Stimulated activated CD4-positive, alpha-beta T cell treated with anti-CD3 and anti-CD28 coated beads, Interleukin-12 subunit alpha, Interleukin-12 subunit beta, amount 100 ng/mL, for 48 hours (primary cell): Measurements from ENCODE around the gene GSDMA.

ENCODE experiments used
- DNase-seq, 3 donors: peaks; one replicate each; pipeline ENCODE4 v3.0.0-alpha.2; 2020; ENCODE audit warnings: low read depth in 2 of 3, low spot score in 1 of 3

Gene GSDMA, protein sequence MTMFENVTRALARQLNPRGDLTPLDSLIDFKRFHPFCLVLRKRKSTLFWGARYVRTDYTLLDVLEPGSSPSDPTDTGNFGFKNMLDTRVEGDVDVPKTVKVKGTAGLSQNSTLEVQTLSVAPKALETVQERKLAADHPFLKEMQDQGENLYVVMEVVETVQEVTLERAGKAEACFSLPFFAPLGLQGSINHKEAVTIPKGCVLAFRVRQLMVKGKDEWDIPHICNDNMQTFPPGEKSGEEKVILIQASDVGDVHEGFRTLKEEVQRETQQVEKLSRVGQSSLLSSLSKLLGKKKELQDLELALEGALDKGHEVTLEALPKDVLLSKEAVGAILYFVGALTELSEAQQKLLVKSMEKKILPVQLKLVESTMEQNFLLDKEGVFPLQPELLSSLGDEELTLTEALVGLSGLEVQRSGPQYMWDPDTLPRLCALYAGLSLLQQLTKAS

DNA sequence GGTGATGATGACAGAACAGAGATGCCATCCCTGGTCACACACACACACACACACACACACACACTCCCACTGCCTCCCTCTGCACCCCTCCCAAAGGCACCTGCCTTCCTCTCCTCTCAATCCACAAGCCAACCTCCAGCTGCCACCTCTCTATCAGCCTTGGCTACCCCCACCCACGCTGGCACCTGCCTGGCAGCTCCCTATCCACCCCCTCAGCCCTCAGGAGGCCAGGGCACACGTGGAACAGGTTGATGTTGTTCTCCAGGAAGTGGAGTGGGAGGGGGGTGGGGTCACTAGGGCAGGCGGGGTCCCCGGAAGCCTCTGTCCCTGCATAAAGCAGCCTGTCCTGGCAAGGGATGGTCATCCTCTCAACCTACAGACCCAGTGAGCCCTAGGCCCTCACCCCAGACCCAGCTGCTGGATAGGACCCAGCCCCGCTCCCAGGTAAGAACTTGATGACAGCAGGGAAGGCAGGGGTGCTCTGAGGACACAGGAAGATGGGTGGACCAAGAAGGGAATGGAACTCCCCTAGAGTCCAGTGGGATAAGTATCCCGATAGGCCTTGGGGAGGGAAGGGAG, at the start of gene GSDMA:
Gene GSDMA, plus strand, starts transcription at position 363 of the 579 bp plus-strand sequence. CDS start 2,684 bp downstream, outside the sequence.
- no peak for DNase-seq

DNA sequence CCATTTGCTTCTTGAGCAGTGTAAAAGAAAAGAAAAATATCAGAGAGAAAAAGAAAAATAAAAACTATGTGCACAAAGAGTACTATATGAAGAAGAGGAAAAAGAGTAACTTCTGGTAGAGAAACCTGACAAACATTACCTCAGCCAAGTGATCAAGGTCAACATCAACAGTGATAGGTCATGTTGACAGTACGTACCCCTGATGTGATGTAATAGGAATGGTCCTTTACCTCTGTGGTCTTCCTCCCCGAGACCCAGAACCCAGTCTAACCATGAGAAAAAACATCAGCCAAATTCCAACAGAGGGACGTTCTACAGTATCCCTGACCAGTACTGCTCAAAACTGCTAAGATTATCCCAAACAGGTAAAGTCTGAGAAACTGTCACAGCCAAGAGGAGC, 48.8 kb upstream of the GSDMA start:
- no peak for DNase-seq

DNA sequence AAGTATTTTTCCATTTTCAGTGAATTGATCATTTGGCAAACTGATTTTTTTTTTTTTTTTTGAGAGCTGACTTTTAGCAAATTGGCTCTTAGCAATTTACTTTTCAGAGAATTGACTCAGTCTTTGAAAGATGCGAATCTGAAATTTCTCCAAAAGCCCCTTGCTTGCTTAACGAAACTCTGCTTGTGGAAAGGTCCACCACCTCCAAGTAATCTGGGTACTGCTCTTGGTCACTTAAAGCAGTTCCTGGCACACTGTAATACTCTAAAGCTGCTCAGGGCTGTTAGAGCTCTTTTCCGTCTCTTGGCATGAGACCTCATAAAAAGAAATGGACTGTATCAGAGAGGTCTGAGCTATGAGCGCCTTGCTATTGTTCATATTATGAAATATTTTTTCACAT, 47.2 kb upstream of the GSDMA start:
- DNase-seq: no peak

DNA sequence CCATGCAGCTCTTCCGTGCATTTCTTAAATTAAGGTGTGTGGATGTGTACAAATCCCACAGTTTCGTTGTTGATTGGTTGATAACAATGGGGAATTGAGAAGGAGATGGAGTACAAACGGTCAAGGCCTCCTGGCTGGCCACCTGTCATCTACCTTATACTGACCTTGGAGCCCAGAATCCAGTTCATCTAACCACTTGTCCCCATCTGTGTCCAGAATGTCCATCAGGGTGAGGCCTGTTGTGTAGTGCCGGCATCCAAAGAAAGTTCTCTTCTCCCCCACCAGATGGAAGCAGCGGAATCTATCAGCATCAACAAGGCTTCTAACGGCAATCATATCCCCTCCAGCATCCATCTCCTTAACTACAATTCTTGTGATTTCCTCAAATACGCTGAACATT, 45.9 kb upstream of the GSDMA start:
- DNase-seq: no peak

DNA sequence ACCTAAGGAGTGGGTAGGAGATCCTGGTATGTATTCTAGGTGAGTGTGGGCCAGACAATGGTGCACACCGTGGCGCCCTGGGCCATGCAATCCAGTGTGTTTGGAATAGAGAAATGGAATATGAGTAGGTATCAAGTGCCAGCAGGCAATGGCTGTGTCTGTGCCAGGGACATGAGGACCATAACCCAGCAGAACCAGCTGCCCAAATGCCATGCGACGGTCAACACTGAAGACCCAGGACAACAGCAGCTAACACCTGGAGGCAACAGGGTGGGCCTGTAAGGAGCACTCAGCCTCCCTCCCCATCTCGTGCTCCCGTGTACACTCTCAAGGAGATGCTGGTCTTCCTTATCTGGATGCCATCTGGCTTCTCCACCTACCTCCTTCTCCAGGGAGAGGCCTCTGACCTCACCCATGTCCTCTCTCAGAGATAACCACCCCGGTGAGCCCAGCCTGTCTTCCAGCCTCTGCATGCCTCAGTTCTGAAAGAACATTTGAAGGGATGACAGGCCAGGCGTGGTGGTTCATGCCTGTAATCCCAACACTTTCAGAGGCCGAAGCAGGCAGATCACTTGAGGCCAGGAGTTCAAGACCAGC, 43.6 kb upstream of the GSDMA start:
- DNase-seq: no peak

DNA sequence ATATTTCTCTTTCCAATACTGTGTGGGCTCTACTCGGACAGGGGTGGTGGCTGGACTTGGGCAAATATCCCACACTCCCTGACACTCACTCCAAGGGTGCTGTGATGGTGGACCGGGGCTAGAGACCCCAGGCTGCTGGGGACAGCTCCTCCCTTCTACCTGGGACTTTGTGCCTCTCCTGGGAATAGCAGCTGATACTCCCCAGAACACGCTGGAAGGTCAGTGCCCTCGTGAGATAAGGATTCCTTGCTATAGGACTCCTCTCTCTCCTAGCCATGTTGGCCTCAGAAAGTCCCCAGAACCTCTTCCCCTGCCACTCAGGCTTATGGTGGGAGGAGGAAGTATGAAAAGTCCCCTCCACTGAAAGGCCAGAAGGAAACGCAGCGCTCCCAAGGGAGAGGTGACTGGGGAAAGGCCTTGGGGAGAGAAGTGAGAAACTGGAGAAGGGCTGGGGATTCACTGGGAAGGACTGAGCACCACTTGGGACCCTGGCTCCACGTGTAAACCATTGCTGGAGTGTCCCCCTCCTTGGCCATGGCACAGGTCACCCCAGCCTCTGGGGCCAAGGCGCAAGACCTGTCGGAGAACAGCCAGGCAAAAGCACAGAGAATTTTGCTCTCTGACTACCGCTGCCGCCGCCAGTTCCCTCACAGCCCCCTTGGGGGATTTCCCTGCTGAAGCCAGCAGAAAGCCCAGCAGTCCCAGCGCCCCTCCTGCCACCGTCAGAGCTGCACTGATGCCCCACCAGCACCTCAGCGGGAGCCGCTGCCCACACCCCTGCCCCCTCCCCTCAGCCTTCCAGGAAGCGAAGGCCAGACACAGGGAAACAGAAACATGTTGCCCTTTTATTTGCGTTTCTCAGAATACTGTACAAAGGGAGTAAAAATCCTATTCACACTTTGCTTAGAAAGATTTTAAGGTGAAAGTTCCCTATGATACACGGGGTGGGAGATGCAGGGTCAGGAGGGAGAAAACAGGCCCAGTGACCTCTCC, 42.3 kb upstream of the GSDMA start:
- DNase-seq: peak in 2 of 3 donors; percentile 47 to 50

DNA sequence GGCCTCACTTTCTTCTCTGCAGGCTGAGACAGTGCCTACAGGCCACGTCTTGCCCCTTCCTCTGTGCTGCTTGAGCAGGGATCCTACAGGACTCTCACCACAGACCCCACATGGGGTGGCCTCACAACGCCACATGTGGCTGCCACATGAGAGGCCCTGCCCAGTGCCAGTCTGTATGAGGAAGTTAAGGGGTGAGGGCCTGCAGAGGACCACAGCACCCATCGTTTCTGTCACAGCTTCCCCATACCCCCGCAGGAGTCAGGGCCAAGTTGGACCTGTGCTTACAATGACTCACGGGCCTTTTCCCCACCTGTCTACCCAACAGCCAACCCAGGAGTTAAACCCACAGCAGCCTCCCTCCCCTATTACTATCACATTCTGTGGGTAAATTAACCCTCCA, 41.5 kb upstream of the GSDMA start:
- DNase-seq: no peak

DNA sequence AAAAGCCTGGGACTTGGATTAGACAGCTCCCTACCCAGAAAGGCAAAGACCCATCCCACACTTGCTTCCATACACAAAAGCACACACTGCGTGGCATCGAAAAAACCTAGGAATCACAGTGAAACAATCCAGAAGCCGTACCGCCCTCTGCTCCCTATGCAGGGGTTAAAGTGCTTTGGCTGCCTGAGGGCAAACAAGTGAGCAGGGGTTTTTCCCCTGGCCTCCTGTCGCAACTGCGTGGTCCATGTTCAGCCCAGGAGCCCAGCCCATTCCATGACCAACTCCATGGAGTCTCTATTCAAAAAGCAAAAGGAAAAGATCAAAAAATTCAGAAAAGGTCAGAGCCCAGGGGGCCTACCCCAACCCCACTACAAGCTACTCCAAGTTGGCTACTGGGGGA, 40.8 kb upstream of the GSDMA start:
- DNase-seq: no peak

DNA sequence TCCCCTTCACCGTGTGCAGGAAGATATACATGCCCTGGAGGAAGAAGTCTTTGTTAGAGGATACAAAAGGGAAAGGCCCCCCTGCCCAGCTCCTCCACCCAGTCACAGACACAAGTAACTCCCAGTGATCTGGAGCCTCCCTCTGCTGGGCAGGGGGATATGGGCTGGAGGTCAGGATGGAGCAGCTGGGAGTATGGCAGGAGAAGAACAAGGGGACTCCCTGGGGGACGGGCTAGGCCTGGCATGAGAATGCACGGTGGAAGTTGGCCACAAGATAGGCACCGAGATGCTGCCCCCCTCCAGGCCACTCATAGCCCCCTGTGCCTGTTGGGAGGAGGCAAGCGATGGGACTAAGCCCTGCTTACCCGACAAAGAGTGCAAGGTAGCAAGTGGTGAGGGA, 39.6 kb upstream of the GSDMA start:
- no peak for DNase-seq

DNA sequence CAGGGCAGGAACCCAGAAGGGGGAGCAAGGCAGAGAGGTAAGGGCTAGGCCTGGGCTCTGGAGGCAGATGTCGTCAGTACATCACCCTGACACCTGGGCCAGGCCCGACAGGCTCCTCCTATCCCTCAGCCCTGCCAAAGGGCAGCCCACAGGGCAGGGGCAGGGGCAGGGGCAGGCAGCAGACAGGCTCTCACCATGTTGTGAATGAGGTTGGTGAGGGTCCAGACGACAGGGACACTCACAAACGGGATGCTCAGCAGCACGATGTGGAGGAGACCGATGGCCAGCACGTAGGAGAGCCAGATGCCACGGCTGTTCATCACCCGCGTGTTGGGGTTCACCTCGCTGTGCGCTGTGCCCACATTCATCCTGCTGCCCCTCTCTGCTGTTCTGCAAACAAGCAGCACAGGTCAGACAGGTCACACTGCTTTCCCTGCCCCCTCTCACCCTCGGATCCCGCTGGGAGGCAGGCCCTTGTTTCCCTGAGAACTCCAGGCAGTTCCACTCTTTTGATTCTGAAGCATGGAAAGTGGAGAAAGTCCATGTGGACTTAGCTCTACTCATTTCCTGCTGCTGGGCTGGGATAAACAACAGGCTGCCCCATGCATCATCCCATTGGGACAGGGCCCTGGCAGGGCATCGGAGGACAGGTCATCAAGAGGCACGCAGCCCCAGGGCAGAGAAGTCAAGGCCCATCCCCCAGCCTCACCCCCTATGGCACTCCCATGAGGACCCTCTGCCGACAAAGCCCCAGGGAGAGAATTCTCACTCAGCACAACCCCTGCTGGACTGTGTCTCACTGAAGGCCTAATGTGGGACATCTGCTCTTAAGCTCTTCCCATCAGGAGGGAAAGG, 38.7 kb upstream of the GSDMA start:
- DNase-seq: no peak

DNA sequence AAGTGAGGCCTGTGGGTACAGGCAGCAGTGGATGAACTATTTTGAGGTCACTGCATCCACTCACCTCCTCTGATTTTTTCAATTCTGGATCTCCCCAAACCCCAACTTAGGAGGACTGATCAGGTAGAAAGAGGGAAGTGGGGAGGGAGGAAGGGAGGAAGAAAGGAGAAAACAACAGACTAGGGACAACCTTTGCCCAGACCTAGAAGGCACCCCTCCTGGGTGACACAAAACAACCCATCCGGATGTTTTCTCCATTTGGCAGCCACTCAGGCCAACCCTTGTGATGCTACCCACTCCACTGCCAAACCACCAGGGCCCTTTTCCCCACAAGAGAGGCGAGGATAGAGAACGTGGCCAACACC, 38.1 kb upstream of the GSDMA start:
- no peak for DNase-seq

DNA sequence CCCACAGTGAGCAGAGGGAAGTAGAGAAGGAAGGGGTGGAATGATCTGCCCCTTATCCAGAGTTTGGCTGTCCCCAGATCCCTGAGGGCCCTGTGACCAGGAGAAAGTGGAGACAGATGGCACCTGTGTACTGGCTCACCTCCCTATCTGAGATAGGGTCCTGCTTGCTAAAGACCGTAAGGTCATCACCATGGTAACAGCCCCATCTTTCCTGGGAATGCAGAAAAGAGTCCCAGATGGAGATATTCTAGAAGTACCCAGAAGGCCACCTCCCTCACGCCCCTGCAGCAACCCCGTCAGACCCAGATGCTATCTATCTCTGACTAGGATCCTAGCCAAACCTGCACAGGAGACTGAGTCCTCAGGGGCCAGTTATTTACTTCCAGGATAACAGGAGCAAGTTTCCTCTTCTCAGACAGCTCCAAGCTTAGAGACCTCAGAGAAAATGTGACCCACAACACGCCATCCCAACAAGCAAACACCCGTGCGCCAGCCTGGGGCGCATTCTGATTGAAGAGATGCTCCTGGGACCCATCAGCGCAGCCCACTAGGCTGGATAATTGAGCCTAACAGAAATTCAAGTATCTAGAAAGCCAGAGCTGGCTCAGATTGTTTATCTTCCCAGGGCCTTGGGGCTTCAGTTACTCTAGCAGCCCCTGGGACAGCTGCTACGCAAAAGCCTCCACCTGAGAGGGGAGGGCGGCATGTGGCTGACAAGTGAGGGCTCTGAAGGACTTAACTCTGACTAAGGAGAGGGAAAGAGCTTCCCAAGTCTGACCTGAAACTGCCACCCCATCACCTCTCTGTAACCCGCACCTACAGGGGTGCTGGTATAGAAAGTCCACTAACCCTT, 37.3 kb upstream of the GSDMA start:
- DNase-seq: no peak

DNA sequence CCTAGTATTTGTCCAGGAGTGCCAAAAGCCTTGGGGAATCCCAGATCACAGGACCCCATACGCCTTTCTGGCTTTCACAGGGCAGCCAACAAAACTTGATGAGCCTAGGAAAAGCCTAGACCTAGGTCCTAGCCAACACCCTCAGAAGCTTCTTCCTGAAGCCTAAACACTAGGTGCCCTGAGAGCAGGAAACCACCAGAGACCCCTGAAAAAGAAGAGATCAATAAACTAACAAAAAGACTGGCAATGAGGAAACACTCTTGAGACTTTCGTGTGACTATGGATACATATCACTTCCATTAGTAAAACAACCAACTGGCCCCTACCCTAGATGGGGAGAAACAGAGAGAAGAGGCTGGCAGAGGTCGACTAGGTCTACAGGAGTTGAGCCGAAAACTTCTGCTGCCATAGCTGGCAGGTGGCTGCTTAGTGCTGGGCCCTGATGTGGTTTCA, 36.6 kb upstream of the GSDMA start:
- DNase-seq: no peak

DNA sequence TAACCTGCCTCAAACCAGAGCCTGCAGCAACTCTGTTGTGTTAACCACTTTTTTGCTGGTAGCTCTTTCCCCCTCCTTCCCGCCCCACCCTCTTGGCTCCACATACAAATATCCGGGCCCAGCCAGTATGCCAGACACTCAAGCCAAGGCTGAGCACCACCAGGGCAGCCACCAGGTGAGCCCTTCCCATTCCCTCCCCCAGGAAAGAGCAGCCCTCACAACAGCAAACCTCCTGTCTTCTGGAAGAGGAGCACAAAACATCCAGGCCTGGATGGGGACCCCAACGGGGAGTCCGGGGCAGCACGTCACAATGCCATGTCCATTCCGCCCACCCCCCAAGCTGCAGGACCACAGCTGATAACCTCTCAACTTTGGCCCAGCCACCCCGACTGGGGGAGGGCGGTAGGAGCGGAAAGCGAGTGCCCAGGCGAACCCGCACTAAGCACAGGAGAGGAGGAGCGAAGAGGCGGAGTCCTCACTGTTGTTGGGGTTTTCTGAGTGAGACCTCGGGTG, 36.2 kb upstream of the GSDMA start:
- peak in 2 of 3 donors; percentile 34 to 49 for DNase-seq

DNA sequence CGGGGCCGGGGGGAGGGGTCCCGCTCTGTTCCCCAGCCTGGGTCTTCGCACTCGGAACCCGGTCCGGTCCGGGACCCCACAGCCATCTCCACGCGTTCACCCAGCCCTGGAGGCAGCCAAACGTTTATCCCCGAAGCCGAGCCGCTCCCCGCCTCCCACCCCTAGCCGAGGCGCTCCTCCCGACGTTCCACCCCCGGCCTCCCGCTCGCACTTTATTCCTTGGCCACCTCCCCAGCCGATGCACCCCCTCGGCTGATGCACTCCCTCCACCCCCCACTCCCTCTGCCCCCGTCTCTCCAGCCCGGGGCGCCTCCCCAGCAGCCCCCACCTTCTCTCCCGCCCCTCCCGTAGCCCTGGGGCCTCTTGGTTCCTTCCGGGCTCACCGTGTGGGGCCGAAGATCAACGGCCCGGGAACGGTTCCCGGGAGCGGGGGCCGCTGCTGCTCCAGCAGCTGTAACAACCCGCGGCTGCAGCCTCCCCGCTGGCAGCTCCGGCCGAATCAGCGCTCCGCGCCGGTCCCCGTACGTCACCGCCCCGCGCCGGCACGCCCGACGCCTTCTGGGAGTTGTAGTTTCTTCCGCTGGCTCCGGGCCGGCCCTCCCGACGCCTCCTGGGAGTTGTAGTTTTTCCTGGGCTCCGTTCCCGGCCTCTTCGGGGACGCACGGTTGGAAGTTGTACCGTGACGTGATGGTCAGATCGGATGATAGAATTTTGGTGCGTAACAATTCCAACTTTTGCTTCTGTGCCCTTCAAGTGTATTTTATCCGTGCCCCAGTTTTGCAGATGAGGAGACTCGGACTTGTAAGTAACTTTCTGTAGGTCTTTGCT, 35.5 kb upstream of the GSDMA start, which contains the start of the genes LRRC3C and ORMDL3:
Gene LRRC3C, plus strand, starts transcription at position 632 of the 828 bp plus-strand sequence. CDS start 13,792 bp downstream, outside the sequence.
Gene ORMDL3, minus strand, starts transcription at position 501 of the 828 bp plus-strand sequence. CDS start 3,398 bp downstream, outside the sequence.
- peak; percentile 87 to 91 (median 89) for DNase-seq

DNA sequence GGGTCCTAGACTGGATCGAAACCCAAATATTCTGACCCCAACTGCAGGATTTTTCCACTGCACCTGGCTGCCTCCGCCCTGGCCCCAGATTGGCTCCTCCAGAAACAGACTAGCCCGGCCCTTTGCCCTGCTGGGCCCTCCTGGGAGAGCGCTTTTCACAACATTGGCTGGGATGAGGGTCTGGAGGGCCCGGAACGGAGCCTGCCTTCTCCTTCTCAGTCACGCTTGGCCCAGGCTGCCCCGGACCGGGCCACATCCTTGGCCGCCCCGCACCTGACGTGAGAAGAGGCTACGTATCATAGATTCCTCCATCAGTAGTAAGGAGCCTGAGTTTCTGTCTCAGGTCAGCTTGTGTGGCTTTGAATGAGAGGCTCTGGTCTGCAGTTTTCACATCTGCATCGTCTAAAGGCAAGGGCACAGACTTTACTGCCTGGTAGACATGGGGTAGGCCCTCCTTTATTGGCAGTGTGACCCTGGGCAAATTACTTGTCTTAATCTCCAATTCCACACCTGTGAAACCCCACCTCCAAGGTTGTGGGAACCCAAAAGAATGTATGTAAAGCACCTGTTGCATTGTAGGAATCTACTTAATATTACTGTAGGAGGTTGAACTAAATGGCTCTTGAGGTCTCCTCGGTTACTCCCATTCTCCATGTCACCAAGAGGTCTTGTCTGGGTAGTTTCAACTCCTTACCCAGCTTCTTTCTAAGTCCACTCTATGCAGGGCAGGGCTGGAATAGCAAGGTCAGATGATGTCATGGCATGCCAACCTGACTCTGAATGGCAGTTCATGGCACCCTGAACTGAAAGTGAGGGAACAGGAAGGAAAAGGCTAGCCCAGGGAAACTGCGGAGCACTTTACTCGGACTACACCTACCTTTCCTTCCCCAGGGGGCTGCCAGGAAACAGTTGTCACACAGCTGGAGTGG, 34.6 kb upstream of the GSDMA start:
- DNase-seq: no peak
